Measurements from ENCODE around the gene ZNF529.
"Not testable (repeated sequence)": the region's sequence is repeated elsewhere in the genome, so short reads cannot be mapped to it uniquely, and the experiment has no call there.

The ZNF529 gene

GRCh38 chr19:36573020-36573894, at the start of gene ZNF529:
ZNF529 (minus strand) TSS chr19:36573292; CDS start chr19:36572346, 946 bp downstream.
- DNase-seq (ENCODE audit: low read depth in 3 of 3): peak; percentile 67 to 81 (median 76)

GRCh38 chr19:36605877-36606478, 32.9 kb upstream of the ZNF529 start:
- no peak for DNase-seq (ENCODE audit: low read depth in 3 of 3)

GRCh38 chr19:36605101-36605876, 32.2 kb upstream of the ZNF529 start, which contains the start of gene ZNF382:
ZNF382 (plus strand) TSS chr19:36605313; CDS start chr19:36609915, 4,602 bp downstream.
- DNase-seq (ENCODE audit: low read depth in 3 of 3): peak; percentile 77 to 85 (median 78)

GRCh38 chr19:36604656-36605100, 31.6 kb upstream of the ZNF529 start:
- DNase-seq (ENCODE audit: low read depth in 3 of 3): peak; percentile 78 to 87 (median 79)

- not testable (repeated sequence) for DNase-seq (ENCODE audit: low read depth in 3 of 3)
These were observed 29.6 kb upstream of the ZNF529 start for GRCh38 chr19:36602681-36603080.

GRCh38 chr19:36579255-36579654, 6.2 kb upstream of the ZNF529 start:
- DNase-seq (ENCODE audit: low read depth in 3 of 3): no peak

- DNase-seq (ENCODE audit: low read depth in 3 of 3): no peak
These were observed 4.3 kb upstream of the ZNF529 start for GRCh38 chr19:36577271-36577996.

GRCh38 chr19:36574741-36575140, 1.6 kb upstream of the ZNF529 start:
- DNase-seq (ENCODE audit: low read depth in 3 of 3): no peak

- DNase-seq (ENCODE audit: low read depth in 3 of 3): no peak
These were observed 1.0 kb upstream of the ZNF529 start for GRCh38 chr19:36573895-36574720.

- DNase-seq (ENCODE audit: low read depth in 3 of 3): no peak
These were observed 486 bp downstream of the ZNF529 start for GRCh38 chr19:36572593-36573019.

- DNase-seq (ENCODE audit: low read depth in 3 of 3): no peak
These were observed 8.7 kb downstream of the ZNF529 start for GRCh38 chr19:36564391-36564790.

- no peak for DNase-seq (ENCODE audit: low read depth in 3 of 3)
These were observed 25.9 kb downstream of the ZNF529 start for GRCh38 chr19:36547001-36547732.

GRCh38 chr19:36528921-36529518, 44.1 kb downstream of the ZNF529 start:
- peak in 2 of 3 experiments; percentile 3 to 9 for DNase-seq (ENCODE audit: low read depth in 3 of 3)

GRCh38 chr19:36528194-36528920, 44.7 kb downstream of the ZNF529 start, which contains the start of gene ZNF260:
ZNF260 (minus strand) TSS chr19:36528271; CDS start chr19:36515238, 13,033 bp downstream.
- DNase-seq (ENCODE audit: low read depth in 3 of 3): peak; percentile 86 to 93 (median 89)

- no peak for DNase-seq (ENCODE audit: low read depth in 3 of 3)
These were observed 45.3 kb downstream of the ZNF529 start for GRCh38 chr19:36527873-36528193.

- no peak for DNase-seq (ENCODE audit: low read depth in 3 of 3)
These were observed 45.8 kb downstream of the ZNF529 start for GRCh38 chr19:36527341-36527740.

GRCh38 chr19:36526581-36526980, 46.5 kb downstream of the ZNF529 start:
- DNase-seq (ENCODE audit: low read depth in 3 of 3): no peak

- no peak for DNase-seq (ENCODE audit: low read depth in 3 of 3)
These were observed 48.5 kb downstream of the ZNF529 start for GRCh38 chr19:36524617-36525016.
